ENCODE measurements around the gene WDCP.
"Not testable (repeated sequence)": the region's sequence is repeated elsewhere in the genome, so short reads cannot be mapped to it uniquely, and the experiment has no call there.

The WDCP gene

GRCh38 chr2:24018241-24018640 is 28.9 kb downstream of the WDCP start:
- TF ChIP-seq CTCF (conservative IDR thresholded peaks at IDR 0.05; ENCODE audit: low read depth), result no peak
- no peak for DNase-seq (ENCODE audit: low spot score)
- POLR2A ChIA-PET (ENCODE audit: low non-redundant PET), result no interaction called here
- H3K27ac ChIP-seq, result no peak overlapping the region
- CTCF ChIA-PET, result no interaction called here

- H3K27ac ChIP-seq, result no peak overlapping the region
- CTCF ChIA-PET, result no interaction called here
Measured at GRCh38 chr2:24017711-24018110, 29.5 kb downstream of the WDCP start.

GRCh38 chr2:24016853-24017703 is 30.1 kb downstream of the WDCP start:
- POLR2A ChIA-PET (ENCODE audit: low non-redundant PET), result interaction anchor here (0.5 kb wide), 1 partner anchor 18 kb away, joined by 3 read pairs; no protein-coding TSS in a partner anchor
- no peak overlapping the region for H3K27ac ChIP-seq
- no peak for DNase-seq (ENCODE audit: low spot score)
- no peak for TF ChIP-seq CTCF (conservative IDR thresholded peaks at IDR 0.05; ENCODE audit: low read depth)
- CTCF ChIA-PET, result no interaction called here

More at GRCh38 chr2:24017711-24018110, 29.5 kb downstream of the WDCP start:
- DNase-seq (ENCODE audit: low spot score), result no peak
- POLR2A ChIA-PET (ENCODE audit: low non-redundant PET), result no interaction called here
- no peak for TF ChIP-seq CTCF (conservative IDR thresholded peaks at IDR 0.05; ENCODE audit: low read depth)

GRCh38 chr2:24016376-24016761 is 30.8 kb downstream of the WDCP start:
- no peak for TF ChIP-seq CTCF (conservative IDR thresholded peaks at IDR 0.05; ENCODE audit: low read depth)
- ChIA-PET CTCF (no interaction called here), POLR2A (ENCODE audit: low non-redundant PET) (interaction anchor here (0.5 kb wide), 1 partner anchor 18 kb away, joined by 3 read pairs; no protein-coding TSS in a partner anchor)
- DNase-seq (ENCODE audit: low spot score), result no peak
- H3K27ac ChIP-seq, result peak overlapping the region; percentile 70

GRCh38 chr2:24015562-24016375 is 31.4 kb downstream of the WDCP start:
- peak overlapping the region; percentile 70 for H3K27ac ChIP-seq
- ChIA-PET CTCF (interaction anchor here (0.5 to 0.8 kb wide), 2 partner anchors 9 to 1152 kb away, joined by 3 to 5 read pairs; no protein-coding TSS in a partner anchor), POLR2A (ENCODE audit: low non-redundant PET) (no interaction called here)
- TF ChIP-seq CTCF (conservative IDR thresholded peaks at IDR 0.05; ENCODE audit: low read depth), result no peak
- DNase-seq (ENCODE audit: low spot score), result peak; percentile 63

GRCh38 chr2:24014902-24015301 is 32.3 kb downstream of the WDCP start:
- DNase-seq (ENCODE audit: low spot score); POLR2A ChIA-PET (ENCODE audit: low non-redundant PET): not testable (repeated sequence)
- peak overlapping the region; percentile 70 for H3K27ac ChIP-seq
- CTCF ChIA-PET, result interaction anchor here (0.8 kb wide), 1 partner anchor 8 kb away, joined by 5 read pairs; no protein-coding TSS in a partner anchor
